Measurements from ENCODE around the gene ENDOU.

The ENDOU gene

DNA sequence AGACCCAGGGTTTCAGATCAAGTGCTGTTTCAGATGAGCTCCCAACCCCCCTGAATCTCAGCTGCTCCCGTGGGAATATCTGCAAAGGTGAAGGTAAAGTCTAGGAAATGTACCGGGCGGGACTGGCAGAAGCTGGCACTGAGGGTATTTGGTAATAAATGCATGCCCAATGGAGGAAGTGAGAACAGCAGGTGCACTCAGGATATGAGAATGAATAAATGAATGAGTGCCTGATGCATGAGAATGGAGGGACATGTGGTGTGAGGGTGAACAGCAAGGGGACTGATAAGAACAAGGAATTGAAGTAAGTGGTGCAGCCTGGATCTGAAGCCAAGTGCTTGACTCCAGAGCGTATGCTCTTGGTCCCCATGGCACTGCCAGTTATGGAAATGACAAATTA is 21.8 kb upstream of the ENDOU start:
- Histone ChIP-seq H3K4me3 (ENCODE audit: low read depth in 1 of 2, low read length in 2 of 2) (no peak overlapping the region), H2AFZ (ENCODE audit: low read depth, low read length) (no peak overlapping the region), H3K79me2 (ENCODE audit: insufficient read depth, low read length) (no peaks in the 10 kb centered on the region), H3K4me1 (ENCODE audit: insufficient read depth, low read length) (peaks cover 5% of the 10 kb centered on the region; the same call in 1 of the 2 replicates), H3K9ac (ENCODE audit: low read depth, low read length) (no peak overlapping the region), H3K27me3 (ENCODE audit: insufficient read depth, low read length, poor library complexity) (peaks cover 7% of the 10 kb centered on the region), H4K20me1 (ENCODE audit: insufficient read depth, low read length) (peaks cover 3% of the 10 kb centered on the region), H3K4me2 (ENCODE audit: insufficient read depth, low read length) (no peak overlapping the region), H3K9me3 (ENCODE audit: insufficient read depth, low read length, severe bottlenecking) (no peaks in the 10 kb centered on the region), H3K36me3 (ENCODE audit: insufficient read depth, low read length) (no peaks in the 10 kb centered on the region), H3K27ac (ENCODE audit: low read length) (no peak overlapping the region)
- no peak for DNase-seq
- ATAC-seq (ENCODE audit: insufficient read depth, low read depth) = no peak
- no peak for TF ChIP-seq EZH2 (IDR thresholded peaks at IDR 0.05; ENCODE audit: borderline replicate concordance, low read depth, low read length, severe bottlenecking)

DNA sequence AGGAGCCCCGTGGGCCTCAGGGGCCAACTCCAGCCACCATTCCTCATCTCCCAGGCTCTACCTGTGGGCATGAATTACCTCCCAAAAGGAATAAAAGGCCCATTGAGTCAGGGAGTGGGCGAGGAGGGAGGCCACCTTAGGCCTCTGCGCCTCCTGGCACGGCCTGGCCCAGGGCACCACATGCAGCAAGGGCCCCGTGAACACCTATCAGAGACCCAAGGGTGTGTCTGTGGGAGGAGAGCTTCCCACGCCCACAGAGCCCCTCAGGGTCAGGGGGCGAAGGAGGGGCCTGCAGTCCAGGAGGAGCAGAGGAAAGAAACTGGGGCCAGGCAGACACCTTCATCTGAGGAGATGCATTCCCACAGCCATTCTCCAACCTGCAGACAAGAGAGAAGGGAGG is 21.2 kb upstream of the ENDOU start:
- H4K20me1 ChIP-seq (ENCODE audit: insufficient read depth, low read length) = peaks cover 3% of the 10 kb centered on the region
- TF ChIP-seq EZH2 (IDR thresholded peaks at IDR 0.05; ENCODE audit: borderline replicate concordance, low read depth, low read length, severe bottlenecking) = no peak
- TF ChIP-seq, protein P1, sequence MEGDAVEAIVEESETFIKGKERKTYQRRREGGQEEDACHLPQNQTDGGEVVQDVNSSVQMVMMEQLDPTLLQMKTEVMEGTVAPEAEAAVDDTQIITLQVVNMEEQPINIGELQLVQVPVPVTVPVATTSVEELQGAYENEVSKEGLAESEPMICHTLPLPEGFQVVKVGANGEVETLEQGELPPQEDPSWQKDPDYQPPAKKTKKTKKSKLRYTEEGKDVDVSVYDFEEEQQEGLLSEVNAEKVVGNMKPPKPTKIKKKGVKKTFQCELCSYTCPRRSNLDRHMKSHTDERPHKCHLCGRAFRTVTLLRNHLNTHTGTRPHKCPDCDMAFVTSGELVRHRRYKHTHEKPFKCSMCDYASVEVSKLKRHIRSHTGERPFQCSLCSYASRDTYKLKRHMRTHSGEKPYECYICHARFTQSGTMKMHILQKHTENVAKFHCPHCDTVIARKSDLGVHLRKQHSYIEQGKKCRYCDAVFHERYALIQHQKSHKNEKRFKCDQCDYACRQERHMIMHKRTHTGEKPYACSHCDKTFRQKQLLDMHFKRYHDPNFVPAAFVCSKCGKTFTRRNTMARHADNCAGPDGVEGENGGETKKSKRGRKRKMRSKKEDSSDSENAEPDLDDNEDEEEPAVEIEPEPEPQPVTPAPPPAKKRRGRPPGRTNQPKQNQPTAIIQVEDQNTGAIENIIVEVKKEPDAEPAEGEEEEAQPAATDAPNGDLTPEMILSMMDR (IDR thresholded peaks at IDR 0.05; ENCODE audit: borderline replicate concordance, extremely low read depth, low read length, poor library complexity, severe bottlenecking) = no peak
- H2AFZ ChIP-seq (ENCODE audit: low read depth, low read length) = no peak overlapping the region

DNA sequence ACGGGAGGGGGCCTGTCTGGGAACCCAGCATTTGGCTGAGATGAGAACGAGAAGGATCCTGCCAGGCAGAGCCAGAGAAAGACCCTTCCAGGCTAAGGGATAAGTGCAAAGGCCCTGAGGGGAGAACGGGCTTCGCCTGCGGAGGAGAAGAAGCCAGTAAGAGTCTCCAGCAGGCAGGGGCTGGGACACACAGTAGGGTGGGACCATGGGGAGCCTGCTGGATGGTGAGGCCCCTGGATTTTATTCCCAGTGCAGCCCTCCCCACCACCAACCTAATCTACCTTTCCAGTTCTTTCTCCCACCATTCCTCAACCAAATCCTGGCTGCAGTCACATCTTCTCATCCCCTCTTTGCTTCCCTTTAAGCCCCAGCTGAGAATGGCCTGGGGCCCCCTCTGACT is 20.8 kb upstream of the ENDOU start:
- Histone ChIP-seq H3K4me3 (ENCODE audit: low read depth in 1 of 2, low read length in 2 of 2) (no peak overlapping the region), H2AFZ (ENCODE audit: low read depth, low read length) (no peak overlapping the region), H3K27ac (ENCODE audit: low read length) (no peak overlapping the region), H3K9me3 (ENCODE audit: insufficient read depth, low read length, severe bottlenecking) (no peaks in the 10 kb centered on the region), H3K79me2 (ENCODE audit: insufficient read depth, low read length) (no peaks in the 10 kb centered on the region), H4K20me1 (ENCODE audit: insufficient read depth, low read length) (peaks cover 3% of the 10 kb centered on the region), H3K9ac (ENCODE audit: low read depth, low read length) (no peak overlapping the region), H3K27me3 (ENCODE audit: insufficient read depth, low read length, poor library complexity) (peaks cover 7% of the 10 kb centered on the region), H3K4me2 (ENCODE audit: insufficient read depth, low read length) (no peak overlapping the region), H3K4me1 (ENCODE audit: insufficient read depth, low read length) (peaks cover 15% of the 10 kb centered on the region), H3K36me3 (ENCODE audit: insufficient read depth, low read length) (no peaks in the 10 kb centered on the region)
- DNase-seq = no peak
- TF ChIP-seq, protein P1 (IDR thresholded peaks at IDR 0.05; ENCODE audit: borderline replicate concordance, extremely low read depth, low read length, poor library complexity, severe bottlenecking) = no peak
- TF ChIP-seq EZH2 (IDR thresholded peaks at IDR 0.05; ENCODE audit: borderline replicate concordance, low read depth, low read length, severe bottlenecking) = no peak
- no peak for ATAC-seq (ENCODE audit: insufficient read depth, low read depth)

More for the DNA sequence above, 21.2 kb upstream of the ENDOU start:
- Histone ChIP-seq H3K27me3 (ENCODE audit: insufficient read depth, low read length, poor library complexity) (peaks cover 7% of the 10 kb centered on the region), H3K4me1 (ENCODE audit: insufficient read depth, low read length) (peaks cover 11% of the 10 kb centered on the region), H3K79me2 (ENCODE audit: insufficient read depth, low read length) (no peaks in the 10 kb centered on the region), H3K9ac (ENCODE audit: low read depth, low read length) (no peak overlapping the region), H3K4me3 (ENCODE audit: low read depth in 1 of 2, low read length in 2 of 2) (no peak overlapping the region), H3K4me2 (ENCODE audit: insufficient read depth, low read length) (no peak overlapping the region), H3K36me3 (ENCODE audit: insufficient read depth, low read length) (no peaks in the 10 kb centered on the region), H3K27ac (ENCODE audit: low read length) (no peak overlapping the region), H3K9me3 (ENCODE audit: insufficient read depth, low read length, severe bottlenecking) (no peaks in the 10 kb centered on the region)
- ATAC-seq (ENCODE audit: insufficient read depth, low read depth) (no peak), DNase-seq (no peak)

DNA sequence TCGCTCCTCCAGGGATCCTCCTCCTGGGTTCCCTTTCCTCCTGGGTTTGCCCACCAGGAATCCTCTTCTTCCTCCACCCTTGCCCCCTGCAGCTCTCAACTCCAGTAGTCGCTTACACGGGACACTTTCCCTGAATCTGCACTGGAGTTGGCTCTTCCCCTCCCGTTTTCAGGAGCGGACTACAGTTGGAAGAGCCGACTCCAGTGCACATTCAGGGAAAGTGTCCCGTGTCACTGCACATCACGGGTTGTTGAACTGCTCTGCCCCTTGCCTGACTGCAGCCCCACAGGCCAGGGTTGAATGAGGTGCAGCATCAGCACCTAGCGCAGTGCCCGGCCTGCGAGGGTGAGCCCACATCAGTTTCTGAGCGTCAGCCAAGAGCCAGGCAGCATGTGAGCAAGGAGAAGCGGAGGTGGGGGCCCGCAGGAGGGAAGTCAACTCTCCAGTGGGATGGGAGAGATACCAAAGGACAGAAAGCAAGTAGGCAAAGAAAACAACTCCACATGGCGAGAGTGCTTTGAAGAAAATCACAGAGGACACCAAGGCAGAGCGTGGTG is 20.3 kb upstream of the ENDOU start:
- Histone ChIP-seq H3K27me3 (ENCODE audit: insufficient read depth, low read length, poor library complexity) (peaks cover 7% of the 10 kb centered on the region), H3K9me3 (ENCODE audit: insufficient read depth, low read length, severe bottlenecking) (no peaks in the 10 kb centered on the region), H3K36me3 (ENCODE audit: insufficient read depth, low read length) (no peaks in the 10 kb centered on the region), H2AFZ (ENCODE audit: low read depth, low read length) (no peak overlapping the region), H4K20me1 (ENCODE audit: insufficient read depth, low read length) (peaks cover 3% of the 10 kb centered on the region), H3K9ac (ENCODE audit: low read depth, low read length) (no peak overlapping the region), H3K4me1 (ENCODE audit: insufficient read depth, low read length) (peaks cover 19% of the 10 kb centered on the region), H3K79me2 (ENCODE audit: insufficient read depth, low read length) (no peaks in the 10 kb centered on the region), H3K27ac (ENCODE audit: low read length) (no peak overlapping the region), H3K4me3 (ENCODE audit: low read depth in 1 of 2, low read length in 2 of 2) (no peak overlapping the region), H3K4me2 (ENCODE audit: insufficient read depth, low read length) (no peak overlapping the region)
- DNase-seq = no peak
- ATAC-seq (ENCODE audit: insufficient read depth, low read depth) = no peak
- TF ChIP-seq, protein P1 (IDR thresholded peaks at IDR 0.05; ENCODE audit: borderline replicate concordance, extremely low read depth, low read length, poor library complexity, severe bottlenecking) = no peak
- no peak for TF ChIP-seq EZH2 (IDR thresholded peaks at IDR 0.05; ENCODE audit: borderline replicate concordance, low read depth, low read length, severe bottlenecking)
